Mesodermal cell (in vitro differentiated cells): ENCODE data around the gene CCNY.

Experiments used
- H3K27ac ChIP-seq: 2 replicates; pipeline ENCODE4 v1.7.0; 2013; ENCODE audit warnings: mild to moderate bottlenecking, low read depth, low read length, moderate library complexity; ENCODE audit not compliant: severe bottlenecking
- H3K36me3 ChIP-seq: 2 replicates; pipeline ENCODE4 v1.7.1; 2013; ENCODE audit warnings: mild to moderate bottlenecking, low read length, moderate library complexity; ENCODE audit not compliant: control insufficient read depth, insufficient read depth
- H3K4me1 ChIP-seq: one replicate; pipeline ENCODE4 v1.7.1; 2013; ENCODE audit warnings: mild to moderate bottlenecking, low read length; ENCODE audit not compliant: insufficient read depth, control insufficient read depth, poor library complexity, severe bottlenecking
- H3K4me3 ChIP-seq: 2 replicates; pipeline ENCODE4 v1.7.0; 2013; ENCODE audit warnings: low read length, control low read depth, mild to moderate bottlenecking; ENCODE audit not compliant: insufficient read depth, poor library complexity, severe bottlenecking; ENCODE audit errors: extremely low read depth
- H3K9me3 ChIP-seq: 2 replicates; pipeline ENCODE4 v1.7.1; 2013; ENCODE audit warnings: mild to moderate bottlenecking, low read length, moderate library complexity; ENCODE audit not compliant: control insufficient read depth
- WGBS, 2 experiments: methylation state at CpG; one replicate each; pipeline ENCODE4 v1.1.5; 2013; ENCODE audit warnings: missing lambda C conversion rate in 2 of 2; ENCODE audit not compliant: insufficient coverage in 2 of 2; 5-methylcytosine and 5-hydroxymethylcytosine counted together

Gene CCNY

GRCh38 chr10:35607475-35608327, 271.4 kb downstream of the CCNY start:
- no peaks in the 10 kb centered on the region for H3K36me3 ChIP-seq
- H3K27ac ChIP-seq, result no peak overlapping the region
- 85 to 86% methylated on average over 62 to 74 of the region's 78 CpGs for WGBS, 2 experiments
- H3K4me1 ChIP-seq, result no peaks in the 10 kb centered on the region
- H3K4me3 ChIP-seq, result peak overlapping the region; percentile 16
- H3K9me3 ChIP-seq, result peaks cover 10% of the 10 kb centered on the region

GRCh38 chr10:35608328-35608672, 272.0 kb downstream of the CCNY start:
- no peaks in the 10 kb centered on the region for H3K36me3 ChIP-seq
- no peak overlapping the region for H3K27ac ChIP-seq
- no peak overlapping the region for H3K4me3 ChIP-seq
- H3K9me3 ChIP-seq, result peaks cover 10% of the 10 kb centered on the region
- H3K4me1 ChIP-seq, result no peaks in the 10 kb centered on the region
- 89 to 94% methylated on average over 15 of the region's 16 CpGs for WGBS, 2 experiments

GRCh38 chr10:35611750-35612149, 275.4 kb downstream of the CCNY start:
- H3K36me3 ChIP-seq, result no peaks in the 10 kb centered on the region
- H3K4me1 ChIP-seq, result no peaks in the 10 kb centered on the region
- H3K27ac ChIP-seq, result no peak overlapping the region
- H3K9me3 ChIP-seq, result peaks cover 10% of the 10 kb centered on the region
- H3K4me3 ChIP-seq, result no peak overlapping the region
- 84 to 88% methylated on average over 5 to 6 of the region's 6 CpGs for WGBS, 2 experiments

- no peaks in the 10 kb centered on the region for H3K4me1 ChIP-seq
- peaks cover 10% of the 10 kb centered on the region for H3K9me3 ChIP-seq
- no peak overlapping the region for H3K27ac ChIP-seq
- H3K4me3 ChIP-seq, result no peak overlapping the region
- WGBS, 2 experiments, result 76 to 88% methylated on average over 6 of the region's 6 CpGs
- H3K36me3 ChIP-seq, result no peaks in the 10 kb centered on the region
These were observed 276.2 kb downstream of the CCNY start for GRCh38 chr10:35612385-35613106.

- peaks cover 10% of the 10 kb centered on the region for H3K9me3 ChIP-seq
- H3K27ac ChIP-seq, result no peak overlapping the region
- no peaks in the 10 kb centered on the region for H3K36me3 ChIP-seq
- H3K4me1 ChIP-seq, result no peaks in the 10 kb centered on the region
- no CpG with 5 or more reads among the region's 2 CpGs for WGBS, 2 experiments
- H3K4me3 ChIP-seq, result no peak overlapping the region
These were observed 276.8 kb downstream of the CCNY start for GRCh38 chr10:35613107-35613440.

- Histone ChIP-seq H3K4me3 (no peak overlapping the region), H3K4me1 (no peaks in the 10 kb centered on the region), H3K36me3 (no peaks in the 10 kb centered on the region), H3K27ac (no peak overlapping the region), H3K9me3 (peaks cover 10% of the 10 kb centered on the region)
- WGBS, 2 experiments, result 77 to 80% methylated on average over 4 to 5 of the region's 8 CpGs
These were observed 277.4 kb downstream of the CCNY start for GRCh38 chr10:35613597-35614226.

GRCh38 chr10:35614312-35614711, 278.0 kb downstream of the CCNY start:
- H3K4me1 ChIP-seq, result no peaks in the 10 kb centered on the region
- no peak overlapping the region for H3K4me3 ChIP-seq
- H3K9me3 ChIP-seq, result peaks cover 10% of the 10 kb centered on the region
- H3K27ac ChIP-seq, result no peak overlapping the region
- H3K36me3 ChIP-seq, result no peaks in the 10 kb centered on the region
- WGBS, 2 experiments, result 75 to 80% methylated on average over 3 to 4 of the region's 5 CpGs
